ENCODE measurements around the gene VAV2. TPM values are rescaled to one million over a fixed set of nuclear protein-coding genes. Genes with fewer than 3 reads are reported as not detected.

Gene VAV2
- total and polyA plus RNA-seq, 8 donors = 25.3 to 44.1 (median 35.5) TPM

- DNase-seq = peak in 1 of 4 donors; percentile 61
- no peak for ATAC-seq
- Histone ChIP-seq H3K9me3 (no peaks in the 10 kb centered on the region), H3K27me3 (peaks cover 0 to 21% of the 10 kb centered on the region in 2 donors), H3K4me3 (no peak overlapping the region), H3K27ac (no peak overlapping the region), H3K4me1 (no peaks in the 10 kb centered on the region), H3K36me3 (no peaks in the 10 kb centered on the region)
- intact Hi-C loops (cut with DNase I) = no loop called here
- no peak for TF ChIP-seq CTCF (IDR thresholded peaks at IDR 0.05)
Measured at GRCh38 chr9:133727876-133728441, 264.2 kb downstream of the VAV2 start.

GRCh38 chr9:133727277-133727875, 264.7 kb downstream of the VAV2 start:
- Histone ChIP-seq H3K4me3 (no peak overlapping the region), H3K36me3 (no peaks in the 10 kb centered on the region), H3K4me1 (no peaks in the 10 kb centered on the region), H3K27ac (no peak overlapping the region), H3K27me3 (peaks cover 0 to 21% of the 10 kb centered on the region in 2 donors), H3K9me3 (no peaks in the 10 kb centered on the region)
- intact Hi-C loops (cut with DNase I) = no loop called here
- DNase-seq = peak in 1 of 4 donors; percentile 59
- TF ChIP-seq CTCF (IDR thresholded peaks at IDR 0.05) = no peak
- ATAC-seq = no peak

GRCh38 chr9:133726401-133727276, 265.5 kb downstream of the VAV2 start:
- ATAC-seq = peak; percentile 93

GRCh38 chr9:133725886-133726285, 266.2 kb downstream of the VAV2 start:
- Histone ChIP-seq H3K4me1 (no peaks in the 10 kb centered on the region), H3K36me3 (no peaks in the 10 kb centered on the region), H3K27me3 (peaks cover 0 to 21% of the 10 kb centered on the region in 2 donors), H3K9me3 (no peaks in the 10 kb centered on the region), H3K4me3 (no peak overlapping the region), H3K27ac (no peak overlapping the region)
- ATAC-seq = no peak
- peak in 1 of 4 donors; percentile 6 for DNase-seq
- intact Hi-C loops (cut with DNase I) = no loop called here
- no peak for TF ChIP-seq CTCF (IDR thresholded peaks at IDR 0.05)

More at GRCh38 chr9:133726401-133727276, 265.5 kb downstream of the VAV2 start:
- Histone ChIP-seq H3K9me3 (no peaks in the 10 kb centered on the region), H3K27ac (no peak overlapping the region), H3K36me3 (no peaks in the 10 kb centered on the region), H3K4me1 (no peaks in the 10 kb centered on the region), H3K27me3 (peaks cover 0 to 21% of the 10 kb centered on the region in 2 donors), H3K4me3 (no peak overlapping the region)
- intact Hi-C loops (cut with DNase I) = no loop called here
- DNase-seq = peak in 3 of 4 donors; percentile 37 to 67 (median 53)
- peak; percentile 32 to 53 for TF ChIP-seq CTCF (IDR thresholded peaks at IDR 0.05)

Data from left lung (tissue), 10 donors.